HEK293T (cell line): ENCODE measurements around the gene TKTL1.

Experiments used
- BHLHE40 ChIP-seq: fragments of 450-650 bp; IDR thresholded peaks from 2 replicates; pipeline ENCODE4 v1.6.1; 2016; ENCODE audit warnings: mild to moderate bottlenecking, moderate library complexity, borderline replicate concordance
- ELF4 ChIP-seq: fragments of 450-650 bp; IDR thresholded peaks from 2 replicates; pipeline ENCODE4 v1.6.1; 2017; ENCODE audit warnings: antibody characterized with exemption
- FOXK2 ChIP-seq: fragments of 450-650 bp; IDR thresholded peaks from 2 replicates; pipeline ENCODE4 v1.6.1; 2016; ENCODE audit warnings: mild to moderate bottlenecking
- FOXM1 ChIP-seq: fragments of 450-650 bp; IDR thresholded peaks from 2 replicates; pipeline ENCODE4 v1.6.1; 2017; ENCODE audit warnings: mild to moderate bottlenecking, borderline replicate concordance
- HDGF ChIP-seq: fragments of 450-650 bp; IDR thresholded peaks from 2 replicates; pipeline ENCODE4 v1.6.1; 2017; ENCODE audit warnings: antibody characterized with exemption, borderline replicate concordance
- SP1 ChIP-seq: fragments of 450-650 bp; IDR thresholded peaks from 2 replicates; pipeline ENCODE4 v1.6.1; 2017
- SUZ12 ChIP-seq: fragments of 450-650 bp; IDR thresholded peaks from 2 replicates; pipeline ENCODE4 v1.6.1; 2016; ENCODE audit warnings: mild to moderate bottlenecking
- TARDBP ChIP-seq: fragments of 450-650 bp; IDR thresholded peaks from 2 replicates; pipeline ENCODE4 v1.6.1; 2016
- ZNF384 ChIP-seq: fragments of 450-650 bp; IDR thresholded peaks from 2 replicates; pipeline ENCODE4 v1.6.1; 2016
- TF ChIP-seq, protein P1 (sequence below): fragments of 450-650 bp; IDR thresholded peaks from 2 replicates; pipeline ENCODE4 v1.6.1; 2016

GRCh38 chrX:154352466-154352865 lies 56.9 kb downstream of the TKTL1 start:
- TF ChIP-seq FOXM1 (no peak), SP1 (no peak), TARDBP (no peak), BHLHE40 (no peak), SUZ12 (no peak), FOXK2 (no peak), ELF4 (no peak), ZNF384 (no peak), HDGF (no peak)
- TF ChIP-seq, protein P1, sequence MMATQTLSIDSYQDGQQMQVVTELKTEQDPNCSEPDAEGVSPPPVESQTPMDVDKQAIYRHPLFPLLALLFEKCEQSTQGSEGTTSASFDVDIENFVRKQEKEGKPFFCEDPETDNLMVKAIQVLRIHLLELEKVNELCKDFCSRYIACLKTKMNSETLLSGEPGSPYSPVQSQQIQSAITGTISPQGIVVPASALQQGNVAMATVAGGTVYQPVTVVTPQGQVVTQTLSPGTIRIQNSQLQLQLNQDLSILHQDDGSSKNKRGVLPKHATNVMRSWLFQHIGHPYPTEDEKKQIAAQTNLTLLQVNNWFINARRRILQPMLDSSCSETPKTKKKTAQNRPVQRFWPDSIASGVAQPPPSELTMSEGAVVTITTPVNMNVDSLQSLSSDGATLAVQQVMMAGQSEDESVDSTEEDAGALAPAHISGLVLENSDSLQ = no peak
